Liver (tissue), 9 donors: ENCODE measurements around the gene PPP2R5C. TPM values are rescaled to one million over a fixed set of nuclear protein-coding genes. Genes with fewer than 3 reads are reported as not detected.
A peak's percentile ranks its signal among the peaks of the same experiment; 100 is the strongest.

Experiments used
- DNase-seq: peaks from one replicate; pipeline ENCODE4 v3.0.0-alpha.2; 2017; ENCODE audit warnings: low spot score
- H3K27ac ChIP-seq, 2 donors: one replicate each; pipeline ENCODE4 v1.7.0; 2013; ENCODE audit warnings: inconsistent platforms in 2 of 2, low read length in 2 of 2, control low read depth in 1 of 2, low read depth in 1 of 2, mild to moderate bottlenecking in 1 of 2
- H3K27me3 ChIP-seq, 4 donors: one replicate each; pipeline versions ENCODE4 v1.6.1 to v1.7.0; 2013; ENCODE audit warnings: low read length in 3 of 4, inconsistent platforms in 1 of 4, mild to moderate bottlenecking in 1 of 4, moderate library complexity in 1 of 4; ENCODE audit not compliant: control insufficient read depth in 4 of 4, insufficient read depth in 4 of 4
- H3K36me3 ChIP-seq, 4 donors: one replicate each; pipeline versions ENCODE4 v1.6.1 to v1.7.0; 2013; ENCODE audit warnings: low read length in 3 of 4, mild to moderate bottlenecking in 3 of 4, low read depth in 1 of 4, moderate library complexity in 1 of 4; ENCODE audit not compliant: control insufficient read depth in 4 of 4, insufficient read depth in 3 of 4
- H3K4me1 ChIP-seq, 4 donors: one replicate each; pipeline versions ENCODE4 v1.6.1 to v1.7.0; 2013; ENCODE audit warnings: low read length in 3 of 4, mild to moderate bottlenecking in 3 of 4, moderate library complexity in 1 of 4; ENCODE audit not compliant: control insufficient read depth in 4 of 4, insufficient read depth in 4 of 4
- H3K4me3 ChIP-seq, 3 donors: one replicate each; pipeline versions ENCODE4 v1.6.1 to v1.7.0; 2013; ENCODE audit warnings: low read length in 3 of 3, control low read depth in 1 of 3, low read depth in 1 of 3, mild to moderate bottlenecking in 1 of 3
- H3K9ac ChIP-seq, 2 donors: one replicate each; pipeline ENCODE4 v1.7.0; 2013; ENCODE audit warnings: low read length in 2 of 2, mild to moderate bottlenecking in 2 of 2, moderate library complexity in 2 of 2, control low read depth in 1 of 2, low read depth in 1 of 2
- H3K9me3 ChIP-seq, 4 donors: one replicate each; pipeline versions ENCODE4 v1.6.1 to v1.7.0; 2013; ENCODE audit warnings: low read length in 3 of 4; ENCODE audit not compliant: control insufficient read depth in 4 of 4
- EGR1 ChIP-seq, 2 donors: IDR thresholded peaks; 2 replicates each; pipeline ENCODE4 v1.6.1; 2016 to 2018; ENCODE audit warnings: antibody characterized with exemption in 2 of 2, low read depth in 2 of 2
- FOXA1 ChIP-seq: IDR thresholded peaks from 2 replicates; pipeline ENCODE4 v1.6.1; 2016; ENCODE audit warnings: antibody characterized with exemption
- FOXA2 ChIP-seq: IDR thresholded peaks from 2 replicates; pipeline ENCODE4 v1.6.1; 2016; ENCODE audit warnings: antibody characterized with exemption
- GABPA ChIP-seq, 2 donors: IDR thresholded peaks in 1 of 2; conservative IDR thresholded peaks in 1 of 2; 2 replicates each; pipeline ENCODE4 v1.6.1; 2016; ENCODE audit warnings: antibody characterized with exemption in 2 of 2, mild to moderate bottlenecking in 1 of 2, moderate library complexity in 1 of 2
- HNF4A ChIP-seq, 2 donors: conservative IDR thresholded peaks; 2 replicates each; pipeline ENCODE4 v1.6.1; 2016; ENCODE audit warnings: antibody characterized with exemption in 2 of 2, mild to moderate bottlenecking in 2 of 2
- HNF4G ChIP-seq: IDR thresholded peaks from 2 replicates; pipeline ENCODE4 v1.6.1; 2016; ENCODE audit warnings: antibody characterized with exemption
- JUND ChIP-seq, 2 donors: IDR thresholded peaks; 2 replicates each; pipeline ENCODE4 v1.6.1; 2016; ENCODE audit warnings: antibody characterized with exemption in 2 of 2
- NR2F2 ChIP-seq: IDR thresholded peaks from 2 replicates; pipeline ENCODE4 v1.6.1; 2016; ENCODE audit warnings: antibody characterized with exemption
- RAD21 ChIP-seq, 2 donors: IDR thresholded peaks; 2 replicates each; pipeline ENCODE4 v1.6.1; 2016; ENCODE audit warnings: antibody characterized with exemption in 2 of 2, mild to moderate bottlenecking in 2 of 2
- RXRA ChIP-seq, 2 donors: IDR thresholded peaks; 2 replicates each; pipeline ENCODE4 v1.6.1; 2017 to 2018; ENCODE audit warnings: antibody characterized with exemption in 2 of 2, mild to moderate bottlenecking in 1 of 2
- SP1 ChIP-seq: IDR thresholded peaks from 2 replicates; pipeline ENCODE4 v1.6.1; 2018; ENCODE audit warnings: antibody characterized with exemption, mild to moderate bottlenecking
- TAF1 ChIP-seq: conservative IDR thresholded peaks from 2 replicates; pipeline ENCODE4 v1.6.1; 2016; ENCODE audit warnings: antibody characterized with exemption, mild to moderate bottlenecking
- YY1 ChIP-seq: IDR thresholded peaks from 2 replicates; pipeline ENCODE4 v1.6.1; 2016; ENCODE audit warnings: antibody characterized with exemption, mild to moderate bottlenecking
- WGBS: extraction: QIAGEN DNeasy Blood & Tissue Kit; methylation state at CpG from one replicate; pipeline ENCODE4 v1.1.7; 2013; 5-methylcytosine and 5-hydroxymethylcytosine counted together
- polyA plus RNA-seq, 2 donors: library from polyadenylated mRNA; stranded (reverse) in 1 of 2; unstranded in 1 of 2; fragments of 200-250 nt in 1 of 2; fragments of >200 nt in 1 of 2; fragmentation: Nextera tagmentation in 1 of 2; extraction: Ambion mirVana in 1 of 2; gene quantifications; one replicate each; pipeline versions ENCODE4 v1.2.1 to v1.2.3, GENCODE V29; 2013 to 2015
- total RNA-seq, 2 donors: library from RNA; depleted of rRNA; stranded (reverse); fragments of >200 nt; gene quantifications; one replicate each; pipeline ENCODE4 v1.2.3, GENCODE V29; 2014
- TF ChIP-seq, protein P1 (sequence below): IDR thresholded peaks from 2 replicates; pipeline ENCODE4 v1.6.1; 2016; ENCODE audit warnings: antibody characterized with exemption
- TF ChIP-seq, protein P2 (sequence below): IDR thresholded peaks from 2 replicates; pipeline ENCODE4 v1.6.1; 2016; ENCODE audit warnings: antibody characterized with exemption
- TF ChIP-seq, protein P3 (sequence below): fragments of 150-350 bp; IDR thresholded peaks from 2 replicates; pipeline ENCODE4 v1.5.1; 2017; ENCODE audit warnings: improper control_type of control experiment, low read depth, low read length; ENCODE audit not compliant: missing input control
- TF ChIP-seq, protein P4 (sequence below): IDR thresholded peaks from 2 replicates; pipeline ENCODE4 v1.6.1; 2016; ENCODE audit warnings: antibody characterized with exemption
- donor health status: healthy.
- donor health status: healthy.
- donor health status: healthy.
- donor health status: healthy.
- donor health status: healthy.

Gene PPP2R5C
- total and polyA plus RNA-seq, 4 donors: 33.5 to 52.3 (median 43.9) TPM

DNA sequence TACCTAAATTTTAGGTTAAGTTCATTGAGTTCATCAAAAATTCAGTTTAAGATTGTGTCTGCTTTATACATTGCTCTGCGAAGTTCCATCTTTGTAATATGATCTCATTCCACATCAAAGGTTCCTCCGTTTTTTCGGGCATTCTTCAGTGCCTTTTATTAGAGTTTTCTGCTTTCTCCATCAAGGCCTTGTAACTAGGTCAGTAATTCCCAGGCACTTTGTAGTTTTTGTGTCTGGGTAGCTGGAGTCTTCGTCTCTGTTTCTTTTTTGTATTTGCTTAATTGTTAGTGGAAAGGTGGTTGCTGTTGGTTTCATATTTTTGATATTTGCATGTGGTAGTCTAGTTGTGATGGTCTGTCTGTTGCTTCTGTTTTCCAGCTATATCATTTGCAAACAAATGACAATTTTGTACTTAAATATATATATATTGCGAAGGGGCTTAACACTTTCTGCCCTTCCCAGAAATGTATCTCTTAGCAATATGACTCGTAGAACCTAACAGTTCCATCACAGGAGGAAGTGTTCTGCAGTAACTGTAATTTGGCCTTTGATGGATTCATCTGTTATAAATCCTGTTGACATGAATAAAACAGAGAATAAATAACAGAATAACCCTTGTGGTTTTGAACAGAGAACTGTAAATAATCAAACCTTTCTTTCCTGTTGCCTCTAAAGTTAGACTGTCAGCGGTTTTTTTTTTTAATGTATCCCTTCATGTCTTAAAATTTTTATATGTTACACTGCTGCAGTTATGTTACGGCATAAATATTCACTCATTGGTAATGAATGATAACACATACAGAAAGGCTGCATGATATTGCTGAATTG lies 114.4 kb downstream of the PPP2R5C start:
- no peak overlapping the region for H3K9ac ChIP-seq
- WGBS: 76% methylated on average over 8 of the region's 8 CpGs
- H3K4me3 ChIP-seq: no peak overlapping the region
- H3K9me3 ChIP-seq: no peaks in the 10 kb centered on the region
- H3K4me1 ChIP-seq: peaks cover 0 to 2% (median under 1%) of the 10 kb centered on the region in 4 donors
- H3K27ac ChIP-seq: no peak overlapping the region
- DNase-seq: no peak
- H3K36me3 ChIP-seq: peaks cover 0 to 4% (median under 1%) of the 10 kb centered on the region in 4 donors
- no peak for TF ChIP-seq NR2F2
- no peak for TF ChIP-seq GABPA (IDR thresholded peaks at IDR 0.05 in 1 of 2, conservative IDR thresholded peaks at IDR 0.05 in 1 of 2)
- TF ChIP-seq RAD21 (IDR thresholded peaks at IDR 0.05): no peak
- no peak for TF ChIP-seq SP1
- no peak for TF ChIP-seq TAF1
- TF ChIP-seq, protein P1, sequence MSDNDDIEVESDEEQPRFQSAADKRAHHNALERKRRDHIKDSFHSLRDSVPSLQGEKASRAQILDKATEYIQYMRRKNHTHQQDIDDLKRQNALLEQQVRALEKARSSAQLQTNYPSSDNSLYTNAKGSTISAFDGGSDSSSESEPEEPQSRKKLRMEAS: no peak
- no peak for TF ChIP-seq EGR1 (IDR thresholded peaks at IDR 0.05; ENCODE audit: low read depth in 2 of 2)
- TF ChIP-seq, protein P2, sequence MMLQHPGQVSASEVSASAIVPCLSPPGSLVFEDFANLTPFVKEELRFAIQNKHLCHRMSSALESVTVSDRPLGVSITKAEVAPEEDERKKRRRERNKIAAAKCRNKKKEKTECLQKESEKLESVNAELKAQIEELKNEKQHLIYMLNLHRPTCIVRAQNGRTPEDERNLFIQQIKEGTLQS: no peak
- no peak for TF ChIP-seq RXRA (IDR thresholded peaks at IDR 0.05)
- TF ChIP-seq, protein P3, sequence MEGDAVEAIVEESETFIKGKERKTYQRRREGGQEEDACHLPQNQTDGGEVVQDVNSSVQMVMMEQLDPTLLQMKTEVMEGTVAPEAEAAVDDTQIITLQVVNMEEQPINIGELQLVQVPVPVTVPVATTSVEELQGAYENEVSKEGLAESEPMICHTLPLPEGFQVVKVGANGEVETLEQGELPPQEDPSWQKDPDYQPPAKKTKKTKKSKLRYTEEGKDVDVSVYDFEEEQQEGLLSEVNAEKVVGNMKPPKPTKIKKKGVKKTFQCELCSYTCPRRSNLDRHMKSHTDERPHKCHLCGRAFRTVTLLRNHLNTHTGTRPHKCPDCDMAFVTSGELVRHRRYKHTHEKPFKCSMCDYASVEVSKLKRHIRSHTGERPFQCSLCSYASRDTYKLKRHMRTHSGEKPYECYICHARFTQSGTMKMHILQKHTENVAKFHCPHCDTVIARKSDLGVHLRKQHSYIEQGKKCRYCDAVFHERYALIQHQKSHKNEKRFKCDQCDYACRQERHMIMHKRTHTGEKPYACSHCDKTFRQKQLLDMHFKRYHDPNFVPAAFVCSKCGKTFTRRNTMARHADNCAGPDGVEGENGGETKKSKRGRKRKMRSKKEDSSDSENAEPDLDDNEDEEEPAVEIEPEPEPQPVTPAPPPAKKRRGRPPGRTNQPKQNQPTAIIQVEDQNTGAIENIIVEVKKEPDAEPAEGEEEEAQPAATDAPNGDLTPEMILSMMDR: no peak
- H3K27me3 ChIP-seq: no peaks in the 10 kb centered on the region

DNA sequence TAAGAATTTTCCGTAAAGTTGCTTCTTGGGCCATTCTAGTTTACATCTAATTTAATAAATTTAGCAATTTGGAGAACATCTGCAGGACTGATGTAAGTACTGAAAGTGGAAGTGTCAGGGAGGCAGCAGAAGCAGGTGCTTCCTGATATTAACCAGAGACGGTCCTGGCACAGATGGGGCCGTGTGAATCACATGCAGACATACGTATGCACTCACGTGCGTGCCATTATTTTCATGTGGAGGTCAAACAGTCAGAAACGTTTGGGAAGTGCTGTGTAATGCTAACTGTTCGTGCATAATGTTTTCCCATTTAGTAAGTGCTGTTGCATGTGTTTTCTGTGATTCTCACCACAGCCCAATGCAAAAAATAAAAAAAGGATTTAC lies 115.0 kb downstream of the PPP2R5C start:
- no peak overlapping the region for H3K27ac ChIP-seq
- DNase-seq: no peak
- H3K27me3 ChIP-seq: no peaks in the 10 kb centered on the region
- TF ChIP-seq RAD21 (IDR thresholded peaks at IDR 0.05): no peak
- no peak for TF ChIP-seq EGR1 (IDR thresholded peaks at IDR 0.05; ENCODE audit: low read depth in 2 of 2)
- TF ChIP-seq HNF4A (conservative IDR thresholded peaks at IDR 0.05): no peak
- TF ChIP-seq SP1: peak; percentile 14
- H3K9ac ChIP-seq: no peak overlapping the region
- H3K4me3 ChIP-seq: no peak overlapping the region
- peaks cover 0 to 4% (median under 1%) of the 10 kb centered on the region in 4 donors for H3K36me3 ChIP-seq
- no peaks in the 10 kb centered on the region for H3K9me3 ChIP-seq
- H3K4me1 ChIP-seq: peaks cover 0 to 2% (median 0%) of the 10 kb centered on the region in 4 donors
- WGBS: 60% methylated on average over 8 of the region's 8 CpGs

DNA sequence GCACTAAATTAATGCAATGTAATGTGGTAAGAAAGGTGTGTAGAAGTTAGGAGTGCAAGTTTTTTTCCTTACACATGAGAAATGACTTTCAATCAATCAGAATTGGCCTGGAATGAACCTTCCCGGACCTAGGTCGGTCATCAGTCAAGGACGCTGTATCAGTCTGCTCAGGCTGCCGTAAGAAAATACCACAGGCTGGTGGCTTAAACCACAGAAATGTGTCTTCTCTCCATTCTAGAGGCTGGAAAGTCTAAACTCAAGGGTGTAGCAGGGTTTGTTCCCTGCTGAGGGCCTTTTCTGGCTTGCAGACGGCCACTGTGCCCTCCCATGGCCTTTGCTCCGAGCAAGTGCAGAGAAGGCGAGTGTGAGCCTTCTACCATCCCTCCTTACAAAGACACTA lies 116.3 kb downstream of the PPP2R5C start:
- no peak overlapping the region for H3K4me3 ChIP-seq
- no peaks in the 10 kb centered on the region for H3K27me3 ChIP-seq
- H3K9ac ChIP-seq: no peak overlapping the region
- H3K36me3 ChIP-seq: peaks cover 0 to 11% (median under 1%) of the 10 kb centered on the region in 4 donors
- H3K9me3 ChIP-seq: no peaks in the 10 kb centered on the region
- no peaks in the 10 kb centered on the region for H3K4me1 ChIP-seq
- WGBS: 86% methylated on average over 7 of the region's 7 CpGs
- no peak overlapping the region for H3K27ac ChIP-seq
- DNase-seq: no peak
- TF ChIP-seq HNF4G (no peak), SP1 (no peak), TAF1 (no peak), NR2F2 (no peak), EGR1 (IDR thresholded peaks at IDR 0.05; ENCODE audit: low read depth in 2 of 2) (no peak), YY1 (no peak), RAD21 (IDR thresholded peaks at IDR 0.05) (no peak), FOXA2 (no peak), FOXA1 (no peak), RXRA (IDR thresholded peaks at IDR 0.05) (no peak), GABPA (IDR thresholded peaks at IDR 0.05 in 1 of 2, conservative IDR thresholded peaks at IDR 0.05 in 1 of 2) (no peak), JUND (IDR thresholded peaks at IDR 0.05) (no peak)
- TF ChIP-seq, protein P4, sequence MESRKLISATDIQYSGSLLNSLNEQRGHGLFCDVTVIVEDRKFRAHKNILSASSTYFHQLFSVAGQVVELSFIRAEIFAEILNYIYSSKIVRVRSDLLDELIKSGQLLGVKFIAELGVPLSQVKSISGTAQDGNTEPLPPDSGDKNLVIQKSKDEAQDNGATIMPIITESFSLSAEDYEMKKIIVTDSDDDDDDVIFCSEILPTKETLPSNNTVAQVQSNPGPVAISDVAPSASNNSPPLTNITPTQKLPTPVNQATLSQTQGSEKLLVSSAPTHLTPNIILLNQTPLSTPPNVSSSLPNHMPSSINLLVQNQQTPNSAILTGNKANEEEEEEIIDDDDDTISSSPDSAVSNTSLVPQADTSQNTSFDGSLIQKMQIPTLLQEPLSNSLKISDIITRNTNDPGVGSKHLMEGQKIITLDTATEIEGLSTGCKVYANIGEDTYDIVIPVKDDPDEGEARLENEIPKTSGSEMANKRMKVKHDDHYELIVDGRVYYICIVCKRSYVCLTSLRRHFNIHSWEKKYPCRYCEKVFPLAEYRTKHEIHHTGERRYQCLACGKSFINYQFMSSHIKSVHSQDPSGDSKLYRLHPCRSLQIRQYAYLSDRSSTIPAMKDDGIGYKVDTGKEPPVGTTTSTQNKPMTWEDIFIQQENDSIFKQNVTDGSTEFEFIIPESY: no peak
- TF ChIP-seq, protein P1: no peak
- TF ChIP-seq, protein P3: no peak
